SK-N-SH treated with all-trans-retinoic acid at 6 μM for 48 hours (cell line): Measurements from ENCODE around the gene DENND1B.

Experiments used
- ATAC-seq: fragments of 200-7000 bp; cut with Tn5 transposase; 3 replicates; pipeline ENCODE4 v1.9.1; 2020; ENCODE audit warnings: mild to moderate bottlenecking, moderate library complexity
- ARNTL ChIP-seq: fragments of 450-650 bp; formaldehyde crosslinking; IDR thresholded peaks from 2 replicates; pipeline ENCODE4 v1.5.0; 2020; ENCODE audit warnings: low read depth, mild to moderate bottlenecking, moderate library complexity, borderline replicate concordance
- BACH2 ChIP-seq: fragments of 250-450 bp; sonication (Bioruptor Pico); IDR thresholded peaks from 2 replicates; pipeline ENCODE4 v1.9.0; 2021; ENCODE audit warnings: mild to moderate bottlenecking, borderline replicate concordance
- CSDC2 ChIP-seq: fragments of 250-450 bp; sonication (Bioruptor Pico); IDR thresholded peaks from 2 replicates; pipeline ENCODE4 v1.5.0; 2020; ENCODE audit warnings: mild to moderate bottlenecking, moderate library complexity
- CSRNP3 ChIP-seq: fragments of 250-450 bp; sonication (Bioruptor Pico); IDR thresholded peaks from 2 replicates; pipeline ENCODE4 v1.5.1; 2021; ENCODE audit warnings: mild to moderate bottlenecking, moderate library complexity
- ESRRG ChIP-seq: fragments of 250-450 bp; sonication (Bioruptor Pico); IDR thresholded peaks from 2 replicates; pipeline ENCODE4 v1.6.1; 2021; ENCODE audit warnings: mild to moderate bottlenecking
- GLIS3 ChIP-seq: fragments of 250-450 bp; sonication (Bioruptor Pico); IDR thresholded peaks from 2 replicates; pipeline ENCODE4 v1.5.0; 2020; ENCODE audit warnings: mild to moderate bottlenecking, moderate library complexity
- ISL1 ChIP-seq: fragments of 250-450 bp; sonication (Bioruptor Pico); IDR thresholded peaks from 2 replicates; pipeline ENCODE4 v2.1.2; 2022; ENCODE audit warnings: mild to moderate bottlenecking, moderate library complexity
- OSR1 ChIP-seq: fragments of 250-450 bp; sonication (Bioruptor Pico); IDR thresholded peaks from 2 replicates; pipeline ENCODE4 v1.8.0; 2022; ENCODE audit warnings: moderate library complexity, mild to moderate bottlenecking, inconsistent platforms
- PATZ1 ChIP-seq: fragments of 250-450 bp; sonication (Bioruptor Pico); IDR thresholded peaks from 2 replicates; pipeline ENCODE4 v1.8.0; 2020; ENCODE audit warnings: mild to moderate bottlenecking, moderate library complexity, borderline replicate concordance
- POU6F1 ChIP-seq: fragments of 250-450 bp; sonication (Bioruptor Pico); IDR thresholded peaks from 2 replicates; pipeline ENCODE4 v1.8.0; 2021; ENCODE audit warnings: low read depth, mild to moderate bottlenecking, moderate library complexity, borderline replicate concordance
- PPARA ChIP-seq: fragments of 250-450 bp; sonication (Bioruptor Pico); IDR thresholded peaks from 2 replicates; pipeline ENCODE4 v1.5.0; 2020; ENCODE audit warnings: mild to moderate bottlenecking, borderline replicate concordance
- RARB ChIP-seq: fragments of 250-450 bp; sonication (Bioruptor Pico); IDR thresholded peaks from 2 replicates; pipeline ENCODE4 v1.8.0; 2021; ENCODE audit warnings: mild to moderate bottlenecking, moderate library complexity
- SNAI2 ChIP-seq: fragments of 250-450 bp; sonication (Bioruptor Pico); IDR thresholded peaks from 2 replicates; pipeline ENCODE4 v1.5.0; 2020; ENCODE audit warnings: mild to moderate bottlenecking, moderate library complexity
- TCF4 ChIP-seq: fragments of 250-450 bp; sonication (Bioruptor Pico); IDR thresholded peaks from 2 replicates; pipeline ENCODE4 v1.8.0; 2021; ENCODE audit warnings: mild to moderate bottlenecking, moderate library complexity, borderline replicate concordance
- TOX ChIP-seq: fragments of 250-450 bp; sonication (Bioruptor Pico); IDR thresholded peaks from 2 replicates; pipeline ENCODE4 v1.8.0; 2021; ENCODE audit warnings: mild to moderate bottlenecking, moderate library complexity, borderline replicate concordance
- TSHZ2 ChIP-seq: fragments of 250-450 bp; sonication (Bioruptor Pico); IDR thresholded peaks from 2 replicates; pipeline ENCODE4 v1.5.0; 2020; ENCODE audit warnings: mild to moderate bottlenecking, moderate library complexity
- ZC3H10 ChIP-seq: fragments of 250-450 bp; sonication (Bioruptor Pico); IDR thresholded peaks from 2 replicates; pipeline ENCODE4 v1.5.1; 2021; ENCODE audit warnings: mild to moderate bottlenecking, moderate library complexity
- ZFP3 ChIP-seq: fragments of 250-450 bp; sonication (Bioruptor Pico); IDR thresholded peaks from 2 replicates; pipeline ENCODE4 v1.5.0; 2020; ENCODE audit warnings: mild to moderate bottlenecking, moderate library complexity
- ZFP30 ChIP-seq: fragments of 450-650 bp; formaldehyde crosslinking; IDR thresholded peaks from 2 replicates; pipeline ENCODE4 v1.5.0; 2022; ENCODE audit warnings: mild to moderate bottlenecking, moderate library complexity
- ZNF565 ChIP-seq: fragments of 450-650 bp; formaldehyde crosslinking; conservative IDR thresholded peaks from 2 replicates; pipeline ENCODE4 v1.5.0; 2020; ENCODE audit warnings: low read depth, mild to moderate bottlenecking, moderate library complexity
- ZNF70 ChIP-seq: fragments of 450-650 bp; formaldehyde crosslinking; IDR thresholded peaks from 2 replicates; pipeline ENCODE4 v1.5.0; 2020; ENCODE audit warnings: mild to moderate bottlenecking, moderate library complexity
- ZNF8 ChIP-seq: fragments of 450-650 bp; formaldehyde crosslinking; IDR thresholded peaks from 2 replicates; pipeline ENCODE4 v1.5.0; 2020; ENCODE audit warnings: mild to moderate bottlenecking, moderate library complexity

Gene DENND1B

GRCh38 chr1:197771904-197772556, 3.2 kb downstream of the DENND1B start:
- TF ChIP-seq BACH2 (CRISPR knock-in tag) (no peak), GLIS3 (no peak), PPARA (CRISPR knock-in tag) (no peak), ARNTL (no peak), SNAI2 (no peak), ZC3H10 (no peak)
- ATAC-seq = no peak

- TF ChIP-seq CSRNP3 (CRISPR knock-in tag) = no peak
- no peak for TF ChIP-seq GLIS3
- no peak for TF ChIP-seq TSHZ2 (CRISPR knock-in tag)
- TF ChIP-seq OSR1 = no peak
- TF ChIP-seq CSDC2 = no peak
- TF ChIP-seq ZC3H10 = no peak
- no peak for TF ChIP-seq TCF4 (CRISPR knock-in tag)
- no peak for TF ChIP-seq ZNF8 (CRISPR knock-in tag)
- TF ChIP-seq ISL1 = no peak
- TF ChIP-seq POU6F1 = no peak
- TF ChIP-seq ZFP30 = no peak
- no peak for TF ChIP-seq ARNTL
- no peak for TF ChIP-seq PATZ1 (CRISPR knock-in tag)
- no peak for TF ChIP-seq PPARA (CRISPR knock-in tag)
- TF ChIP-seq ZNF565 (CRISPR knock-in tag) = no peak
- no peak for TF ChIP-seq ESRRG (CRISPR knock-in tag)
- TF ChIP-seq BACH2 (CRISPR knock-in tag) = no peak
- no peak for TF ChIP-seq ZFP3 (CRISPR knock-in tag)
- ATAC-seq = no peak
Measured at GRCh38 chr1:197771386-197771785, 3.9 kb downstream of the DENND1B start.

- TF ChIP-seq ZC3H10 (no peak), ZFP3 (CRISPR knock-in tag) (no peak), POU6F1 (no peak), RARB (CRISPR knock-in tag) (no peak), CSDC2 (no peak)
- no peak for ATAC-seq
Measured at GRCh38 chr1:197770243-197770642, 5.0 kb downstream of the DENND1B start.

GRCh38 chr1:197769287-197769686, 6.0 kb downstream of the DENND1B start:
- no peak for ATAC-seq
- TF ChIP-seq TOX (CRISPR knock-in tag) = no peak
- TF ChIP-seq POU6F1 = no peak
- TF ChIP-seq ZFP30 = no peak
- no peak for TF ChIP-seq OSR1
- no peak for TF ChIP-seq TSHZ2 (CRISPR knock-in tag)
- no peak for TF ChIP-seq ARNTL
- TF ChIP-seq ZNF70 (CRISPR knock-in tag) = no peak
- no peak for TF ChIP-seq GLIS3
- TF ChIP-seq ZNF565 (CRISPR knock-in tag) = no peak
